HG03135 (cell line): Measurements from ENCODE around the gene GALNT17.
"Not testable (repeated sequence)": the region's sequence is repeated elsewhere in the genome, so short reads cannot be mapped to it uniquely, and the experiment has no call there.

Experiments
- ATAC-seq: cut with Tn5 transposase; IDR thresholded peaks from one replicate; pipeline ENCODE4 v1.9.1; 2021; ENCODE audit warnings: mild to moderate bottlenecking, moderate library complexity; ENCODE audit not compliant: unreplicated experiment

Gene GALNT17

DNA sequence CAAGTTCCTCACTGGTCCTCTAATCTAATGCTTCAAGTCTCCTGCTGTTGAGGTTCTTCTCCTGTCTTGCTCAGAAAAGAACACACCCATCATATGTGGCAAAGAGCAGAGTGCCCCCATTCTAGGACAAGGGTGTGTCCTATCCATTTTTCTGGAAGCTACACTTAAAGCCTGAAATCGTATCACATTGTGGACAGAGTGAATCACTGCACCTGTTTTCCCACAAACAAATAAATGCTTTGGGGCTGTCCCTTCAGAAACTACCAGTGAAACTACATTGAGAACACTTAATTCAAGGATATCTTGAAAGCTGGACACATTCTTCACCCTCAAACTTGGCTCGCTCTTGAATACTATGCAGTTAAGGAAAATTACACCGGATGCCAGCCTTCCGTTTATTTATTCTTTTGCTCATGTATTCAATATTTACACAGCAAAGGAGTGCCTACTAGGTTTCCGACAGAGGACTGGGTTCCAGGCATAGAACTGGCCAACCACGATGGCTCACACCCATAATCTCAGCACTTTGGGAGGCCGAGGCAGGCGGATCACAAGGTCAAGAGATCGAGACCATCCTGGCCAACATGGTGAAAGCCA is 473.0 kb downstream of the GALNT17 start:
- ATAC-seq, result no peak

DNA sequence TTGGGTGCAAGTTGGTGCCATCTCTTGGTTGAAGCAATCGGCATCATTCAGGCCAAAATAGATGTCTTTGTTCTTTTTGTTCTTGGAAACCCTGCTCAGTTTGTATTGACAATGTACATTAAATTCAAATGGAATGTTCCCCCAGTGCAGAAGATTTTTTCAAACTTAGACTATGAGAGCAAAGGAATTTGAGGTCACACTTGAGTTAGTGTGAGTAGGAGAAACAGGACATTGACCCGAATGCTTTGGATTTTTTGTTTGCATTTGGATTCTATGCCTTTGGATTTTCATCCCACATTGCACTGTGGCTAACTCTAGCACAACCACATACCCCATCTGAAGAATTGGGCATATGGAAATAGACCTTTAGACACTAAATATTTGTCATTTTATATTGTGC is 480.0 kb downstream of the GALNT17 start:
- ATAC-seq, result no peak

DNA sequence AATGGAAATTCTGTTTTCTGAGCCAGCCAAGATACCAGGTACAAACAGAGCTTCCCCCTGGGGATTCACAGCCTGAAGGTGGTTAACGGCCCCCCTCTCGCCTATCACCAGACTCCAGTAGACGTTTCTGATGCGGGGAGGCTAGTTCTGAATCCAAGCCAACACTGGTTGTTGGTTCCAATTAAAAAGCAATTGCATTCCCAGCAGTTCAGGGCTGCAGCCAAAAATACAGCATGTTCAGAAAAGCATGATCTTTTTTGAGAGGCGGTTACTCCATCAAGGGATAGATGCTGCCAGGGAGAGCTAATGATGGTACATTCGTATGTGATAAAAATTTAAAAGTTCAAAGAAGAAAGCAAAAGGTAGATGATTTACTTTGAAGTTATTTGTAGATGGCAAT is 481.0 kb downstream of the GALNT17 start:
- ATAC-seq, result no peak

DNA sequence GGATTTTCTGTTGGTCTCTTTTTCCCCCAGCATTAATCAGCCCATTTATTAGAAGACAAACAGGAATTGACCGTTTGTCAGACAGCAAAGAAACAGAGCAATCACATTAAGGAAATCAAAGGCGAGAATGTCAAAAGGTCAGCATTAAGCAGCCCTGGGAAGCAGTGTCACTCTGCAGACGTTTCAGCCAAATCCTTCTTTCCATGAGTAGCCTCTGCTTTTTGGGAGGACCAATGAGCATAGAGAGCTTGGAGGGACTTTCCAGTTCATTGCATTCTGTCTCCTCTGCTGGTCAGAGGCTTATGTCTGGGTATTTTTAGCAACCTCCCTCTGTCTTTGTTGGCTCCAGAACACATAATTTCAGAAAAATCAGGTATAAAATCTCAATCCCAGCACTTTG is 481.4 kb downstream of the GALNT17 start:
- ATAC-seq, result no peak

DNA sequence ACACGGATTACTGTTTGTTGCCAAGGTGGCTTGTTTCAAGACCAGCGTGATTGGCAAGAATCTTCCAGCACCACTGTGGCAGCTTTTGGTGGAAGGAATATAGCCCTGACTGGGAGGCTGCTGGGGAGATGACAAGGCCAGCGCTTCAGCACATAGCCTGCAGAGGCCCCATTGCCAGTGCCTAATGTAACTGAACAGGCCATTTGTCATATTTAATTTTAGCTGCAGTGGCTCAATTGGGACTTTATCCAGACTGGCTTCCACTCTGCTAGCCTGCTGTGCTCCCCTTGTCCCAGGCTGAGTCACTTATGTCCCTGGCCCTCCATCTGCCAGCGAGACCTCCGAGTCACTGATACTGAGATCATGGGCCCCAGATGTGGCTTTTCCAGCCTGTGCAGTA is 483.1 kb downstream of the GALNT17 start:
- ATAC-seq, result no peak

DNA sequence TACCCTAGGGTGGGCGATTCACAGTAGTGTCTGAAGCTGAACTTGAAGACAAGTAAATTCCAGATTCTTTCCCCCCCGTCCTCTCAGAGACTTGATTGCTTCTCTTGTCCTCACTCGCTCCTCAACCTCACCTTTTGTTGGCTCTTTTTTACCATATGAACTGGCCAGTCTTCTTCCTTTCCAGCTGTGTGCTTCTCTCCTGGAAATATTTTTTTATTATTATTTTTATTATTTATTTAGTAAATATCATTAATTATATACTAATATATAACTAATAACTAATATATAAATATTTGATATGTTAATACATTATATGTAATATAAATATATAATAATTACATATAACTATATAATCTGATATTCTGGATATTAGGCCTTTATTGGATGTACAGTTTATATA is 484.3 kb downstream of the GALNT17 start:
- ATAC-seq, result no peak

DNA sequence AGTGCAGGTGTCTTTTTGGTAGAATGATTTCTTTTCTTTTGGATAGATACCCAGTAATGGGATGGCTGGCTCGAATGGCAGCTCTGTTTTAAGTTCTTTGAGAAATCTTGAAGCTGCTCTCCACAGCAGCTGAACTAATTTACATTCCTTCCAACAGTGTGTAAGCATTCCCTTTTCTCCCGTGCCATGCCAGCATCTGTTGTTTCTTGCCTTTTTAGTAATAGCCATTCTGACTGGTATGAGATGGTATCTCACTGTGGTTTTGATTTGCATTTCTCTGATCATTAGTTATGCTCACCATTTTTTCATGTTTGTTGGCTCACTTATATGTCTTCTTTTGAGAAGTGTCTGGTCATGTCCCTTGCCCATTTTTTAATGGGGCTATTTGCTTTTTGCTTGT is 486.3 kb downstream of the GALNT17 start:
- no peak for ATAC-seq

DNA sequence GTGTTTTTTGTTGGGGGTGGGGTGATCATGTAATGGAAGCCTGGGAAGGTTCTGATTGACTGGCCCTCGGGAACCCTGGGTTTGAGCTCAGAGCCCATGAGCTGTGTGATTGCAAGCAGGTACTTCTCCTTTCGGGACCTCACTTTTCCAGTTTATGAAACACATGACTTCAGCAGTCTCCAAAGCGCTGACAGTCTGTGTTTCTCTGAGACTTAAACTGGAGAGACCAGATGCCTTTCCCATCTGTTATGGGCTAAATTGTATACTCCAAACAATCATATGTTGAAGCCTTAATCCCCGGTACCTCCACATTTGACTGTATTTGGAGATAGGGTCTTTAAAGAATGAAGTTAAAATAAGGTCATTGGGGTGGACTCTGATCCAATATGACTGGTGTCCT is 493.6 kb downstream of the GALNT17 start:
- no peak for ATAC-seq

DNA sequence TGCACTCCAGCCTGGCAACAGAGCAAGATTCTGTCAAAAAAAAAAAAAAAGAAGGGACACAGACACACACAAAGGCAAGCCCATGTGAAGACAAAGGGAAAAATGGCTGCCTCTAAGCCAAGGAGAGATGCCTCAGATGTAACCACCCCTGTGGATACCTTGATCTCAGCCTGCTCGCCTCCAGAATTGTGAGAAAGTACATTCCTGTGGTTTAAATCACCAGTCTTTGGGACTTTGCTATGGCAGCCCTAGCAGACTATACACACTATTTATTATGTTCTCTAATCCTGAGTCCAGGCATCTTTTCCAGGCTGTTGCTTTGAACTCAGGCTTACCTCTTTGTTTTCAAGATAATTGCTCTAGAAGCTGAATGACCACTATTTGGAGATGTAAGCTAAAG is 494.3 kb downstream of the GALNT17 start:
- ATAC-seq, result no peak

DNA sequence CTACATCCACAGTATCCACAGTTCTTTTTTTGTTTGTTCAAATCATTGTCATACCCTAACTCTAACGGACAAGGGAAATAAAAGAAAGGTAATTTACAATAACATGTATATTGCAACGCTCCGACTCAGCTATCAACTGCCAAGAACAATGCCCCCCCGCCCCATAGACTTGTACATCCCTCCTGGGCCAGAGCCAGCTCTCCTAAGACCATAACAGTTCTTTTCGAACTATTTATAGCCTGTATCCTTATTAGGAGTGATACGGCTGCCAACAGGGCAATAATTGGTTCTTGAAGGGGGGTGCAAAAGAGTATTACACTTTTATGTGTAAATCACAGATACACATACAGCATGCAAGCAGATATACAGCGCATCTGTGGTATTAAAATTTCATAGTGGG is 495.7 kb downstream of the GALNT17 start:
- ATAC-seq, result no peak

DNA sequence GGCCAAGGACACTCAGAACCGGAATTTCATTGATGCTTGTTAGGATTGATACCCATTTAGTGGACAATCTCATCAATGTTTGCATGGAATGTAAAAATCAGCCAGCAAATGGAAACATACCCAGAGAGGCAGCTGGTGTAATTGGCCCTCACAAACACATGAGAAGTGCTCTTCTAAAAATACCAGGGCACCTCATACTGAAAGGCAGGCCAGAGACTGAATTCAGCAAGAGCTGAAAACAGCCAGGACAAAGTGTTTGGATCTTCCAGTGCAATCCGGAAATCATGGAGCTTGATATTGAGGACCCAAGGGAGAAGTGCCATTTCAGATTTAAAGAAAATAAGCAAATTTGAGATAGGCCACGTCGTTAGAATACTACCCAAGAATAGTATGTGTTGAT is 498.6 kb downstream of the GALNT17 start:
- no peak for ATAC-seq

DNA sequence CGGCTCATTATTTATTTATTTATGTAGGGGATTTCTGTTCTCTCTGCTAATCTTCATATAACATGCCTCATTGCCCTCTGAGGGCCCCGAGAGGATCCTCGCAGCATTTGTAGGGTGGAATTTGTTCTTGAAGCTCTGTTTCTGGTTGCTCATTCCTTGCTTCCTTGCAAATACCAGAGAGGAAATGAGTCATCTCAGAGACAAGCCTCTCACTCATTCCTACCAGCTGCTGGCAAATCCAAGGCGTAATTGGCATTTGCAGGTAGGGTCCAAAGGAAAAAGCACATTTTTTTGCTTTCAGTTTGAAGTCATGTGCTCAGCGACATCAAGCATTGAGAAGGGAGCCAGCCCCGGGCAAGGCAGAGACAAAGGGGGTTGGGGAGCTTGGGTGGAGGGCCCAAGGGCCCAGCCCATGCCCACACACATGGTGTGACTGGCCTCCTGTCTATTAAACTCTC is 501.6 kb downstream of the GALNT17 start:
- ATAC-seq, result no peak

DNA sequence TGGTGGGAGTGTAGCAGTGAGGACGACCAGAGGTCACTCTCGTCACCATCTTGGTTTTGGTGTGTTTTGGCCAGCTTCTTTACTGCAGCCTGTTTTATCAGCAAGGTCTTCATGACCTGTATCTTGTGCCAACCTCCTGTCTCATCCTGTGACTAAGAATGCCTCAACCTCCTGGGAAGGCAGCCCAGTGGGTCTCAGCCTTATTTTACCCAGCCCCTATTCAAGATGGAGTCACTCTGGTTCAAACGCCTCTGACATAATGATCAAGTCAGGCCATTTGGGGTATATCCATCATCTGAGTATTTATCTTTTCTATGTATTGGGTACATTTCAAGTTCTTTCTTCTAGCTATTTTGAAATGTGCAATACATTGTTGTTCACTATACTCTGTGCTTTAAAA is 503.9 kb downstream of the GALNT17 start:
- not testable (repeated sequence) for ATAC-seq

DNA sequence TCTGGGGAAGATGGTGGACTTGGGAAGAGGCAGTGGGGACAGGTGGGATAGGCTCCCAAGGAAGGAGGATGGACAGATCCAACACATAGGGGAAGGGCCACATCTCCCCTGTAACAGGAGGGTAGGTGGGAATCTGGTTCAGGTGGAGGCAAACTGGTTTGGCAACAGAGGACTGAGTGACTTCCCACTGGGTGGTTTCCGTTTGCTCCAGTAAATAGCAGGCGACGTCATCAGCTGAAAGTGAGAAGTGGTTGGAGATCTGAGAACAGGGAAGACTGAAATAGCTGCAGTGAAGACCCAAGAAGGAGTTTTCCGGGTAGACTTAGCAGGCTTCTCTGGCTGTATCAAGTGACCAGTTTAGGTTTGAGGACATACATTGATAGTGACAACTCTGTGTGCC is 504.4 kb downstream of the GALNT17 start:
- no peak for ATAC-seq

DNA sequence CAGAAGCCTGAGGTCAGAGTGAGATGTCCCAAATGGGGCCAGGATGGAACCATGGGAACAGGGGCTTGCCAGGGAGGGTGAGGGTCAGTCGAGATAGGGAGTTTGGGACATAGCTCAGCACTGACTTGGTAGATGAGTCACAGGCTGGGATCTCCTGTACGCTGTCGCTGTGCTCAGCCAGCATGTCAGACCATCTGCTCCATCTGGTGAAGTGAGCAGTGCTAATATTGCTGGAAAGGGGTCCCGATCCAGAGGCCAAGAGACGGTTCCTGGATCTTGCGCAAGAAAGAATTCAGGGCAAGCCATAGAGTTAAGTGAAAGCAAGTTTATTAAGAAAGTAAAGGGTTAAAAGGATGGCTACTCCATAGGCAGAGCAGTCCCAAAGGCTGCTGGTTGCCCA is 505.6 kb downstream of the GALNT17 start:
- no peak for ATAC-seq

DNA sequence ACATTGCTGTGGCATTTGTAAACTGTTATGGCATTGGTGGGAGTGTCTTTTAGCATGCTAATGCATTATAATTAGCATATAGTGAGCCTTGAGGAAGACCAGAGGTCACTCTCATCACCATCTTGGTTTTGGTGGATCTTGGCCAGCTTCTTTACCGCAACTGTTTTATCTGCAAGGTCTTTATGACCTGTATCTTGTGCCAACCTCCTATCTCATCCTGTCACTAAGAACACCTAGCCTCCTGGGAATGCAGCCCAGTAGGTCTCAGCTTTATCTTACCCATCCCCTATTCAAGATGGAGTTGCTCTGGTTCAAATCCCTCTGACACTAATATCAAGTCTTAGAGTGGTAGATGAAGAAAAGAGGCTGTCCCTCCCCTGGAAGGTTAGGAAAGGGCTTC is 506.2 kb downstream of the GALNT17 start:
- no peak for ATAC-seq

DNA sequence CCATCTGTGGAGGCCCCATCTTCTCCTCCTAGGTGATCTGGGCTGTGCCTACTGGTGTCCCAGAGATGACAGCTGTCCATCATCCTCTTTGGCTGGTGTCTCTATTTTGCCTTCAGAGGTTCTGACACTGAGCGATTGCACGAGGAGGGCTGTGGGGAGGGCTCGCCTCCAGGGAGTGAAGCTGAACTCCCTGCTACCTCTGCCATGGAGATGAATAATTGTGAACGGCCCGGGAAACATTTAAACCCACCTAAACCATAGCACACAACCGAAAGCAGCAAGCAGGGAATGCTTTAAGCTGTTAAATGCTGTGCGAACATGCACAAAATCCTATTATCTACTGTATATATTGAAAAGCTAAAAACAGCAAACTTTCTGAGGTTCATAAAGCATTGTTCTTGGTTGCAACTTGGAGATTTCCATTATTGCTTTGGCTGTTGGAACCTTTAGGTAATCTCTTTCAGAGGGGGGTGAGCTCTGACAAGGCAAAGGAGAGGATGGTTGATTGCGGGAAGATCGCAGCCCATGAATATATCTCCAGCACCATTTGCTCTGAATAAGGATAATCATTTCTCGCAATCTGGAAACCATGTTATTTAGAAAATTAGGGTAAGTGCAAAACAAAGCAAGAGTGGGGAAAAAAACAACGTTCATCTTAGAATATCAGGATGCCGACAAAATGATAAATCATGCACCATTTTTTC is 507.6 kb downstream of the GALNT17 start:
- no peak for ATAC-seq

DNA sequence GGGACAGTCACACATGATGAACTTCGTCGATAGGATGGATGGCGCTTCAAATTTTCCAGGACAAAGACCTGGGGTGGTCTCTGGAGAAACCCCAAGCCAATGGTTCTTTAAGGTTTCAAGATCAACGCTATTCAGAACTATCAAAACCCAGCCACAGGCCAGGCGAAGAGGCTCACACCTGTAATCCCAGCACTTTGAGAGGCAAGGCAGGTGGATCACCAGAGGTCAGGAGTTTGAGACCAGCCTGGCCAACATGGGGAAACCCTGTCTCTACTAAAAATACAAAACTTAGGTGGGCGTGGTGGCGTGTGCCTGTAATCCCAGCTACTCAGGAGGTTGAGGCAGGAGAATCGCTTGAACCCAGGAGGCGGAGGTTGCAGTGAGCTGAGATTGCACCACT is 511.1 kb downstream of the GALNT17 start:
- ATAC-seq, result not testable (repeated sequence)

DNA sequence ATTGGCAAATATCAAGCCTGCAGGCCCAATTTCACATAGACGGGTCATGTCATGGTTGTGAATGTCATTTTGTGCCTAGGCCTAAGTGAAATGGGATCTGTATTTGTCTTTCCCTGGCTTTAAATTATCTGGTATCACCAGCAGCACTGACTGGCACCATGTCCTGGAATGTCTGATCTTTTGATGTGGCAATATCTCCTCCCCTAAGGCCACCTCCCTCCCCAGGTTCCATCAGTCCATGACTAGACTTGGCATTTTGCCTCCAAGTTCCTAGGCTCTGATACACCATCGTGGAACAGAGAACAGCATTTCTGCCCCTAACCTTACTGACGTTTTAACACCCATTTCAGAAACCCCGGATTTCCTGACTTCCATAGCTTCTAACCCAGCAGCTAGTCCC is 513.9 kb downstream of the GALNT17 start:
- no peak for ATAC-seq

DNA sequence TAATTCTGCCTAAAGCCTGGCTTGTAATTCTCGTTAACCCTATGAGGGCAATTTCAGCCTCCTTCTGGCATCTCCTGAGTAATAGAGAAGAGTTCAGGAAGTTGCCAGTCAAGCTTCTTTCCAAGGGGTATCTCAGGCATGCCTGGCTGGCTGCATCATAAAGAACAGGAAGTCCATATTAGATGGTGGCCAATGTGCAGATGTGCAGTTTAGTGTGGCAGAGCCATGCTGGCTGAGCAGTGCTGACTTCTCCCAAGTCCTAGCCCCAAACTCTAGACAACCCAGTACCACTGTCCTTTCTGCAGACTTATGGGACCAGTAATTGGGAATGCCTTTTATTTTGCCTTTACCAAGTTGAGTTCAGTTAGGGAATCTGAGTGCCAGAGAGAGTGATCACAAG is 517.9 kb downstream of the GALNT17 start:
- ATAC-seq, result no peak

DNA sequence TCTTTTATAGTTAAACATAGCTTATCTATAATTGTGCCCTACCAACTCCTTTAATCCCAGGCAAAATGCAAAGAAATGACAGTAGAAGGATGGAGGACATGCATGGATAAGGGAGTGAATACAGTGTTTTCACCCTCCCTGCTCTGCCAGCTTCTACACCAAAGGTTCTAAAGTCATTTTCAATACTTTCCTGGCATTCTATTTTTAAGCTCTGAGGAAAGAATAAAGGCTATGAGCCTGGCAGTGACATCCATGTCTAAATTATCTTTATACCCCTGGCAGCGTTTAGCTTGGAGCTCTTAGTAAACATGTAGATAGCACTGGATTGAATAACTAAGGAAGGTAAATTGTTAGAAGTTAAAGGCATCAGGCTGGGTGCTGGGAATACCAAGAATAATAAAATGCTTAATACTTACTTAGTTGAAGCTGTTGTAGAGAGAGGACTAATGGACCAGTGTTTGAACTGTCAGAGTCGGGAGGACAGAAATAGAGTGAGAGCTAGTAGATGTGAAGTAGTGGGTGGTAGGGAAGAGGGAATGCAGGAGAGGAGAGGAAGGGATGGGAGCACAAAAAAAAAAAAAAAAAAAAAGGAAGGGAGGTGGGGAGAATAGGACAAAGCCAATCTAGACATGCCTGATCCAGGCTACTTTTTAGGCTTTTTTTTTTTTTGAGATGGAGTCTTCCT is 518.9 kb downstream of the GALNT17 start:
- ATAC-seq, result no peak

DNA sequence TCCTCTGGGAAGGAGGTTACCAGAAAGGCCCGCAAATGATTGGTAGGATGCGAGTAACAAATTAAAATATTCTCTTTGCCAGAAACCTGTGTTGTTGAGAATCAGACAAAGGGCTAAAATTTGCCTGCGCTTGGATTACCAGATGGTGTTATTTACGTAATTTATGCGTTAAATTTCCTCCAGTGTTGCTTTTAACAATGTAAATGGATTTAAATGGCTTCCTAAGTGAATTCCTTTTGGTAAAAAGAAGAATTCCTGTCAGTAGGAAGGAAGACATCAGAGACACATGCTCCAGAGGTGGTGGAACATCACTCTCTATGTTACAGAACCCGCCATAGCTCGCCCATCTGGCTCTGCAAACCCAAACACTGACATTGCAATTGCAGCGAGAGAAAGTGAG is 520.6 kb downstream of the GALNT17 start:
- ATAC-seq, result no peak
